NCI-H1436 treated with DMSO at 0.1 percent for 48 hours (cell line): ENCODE data around the gene ANKMY1.

ENCODE experiments used
- DNase-seq: peaks from one replicate; lab custom pipeline; 2025; lab: John Stamatoyannopoulos, UW

ANKMY1 gene, protein sequence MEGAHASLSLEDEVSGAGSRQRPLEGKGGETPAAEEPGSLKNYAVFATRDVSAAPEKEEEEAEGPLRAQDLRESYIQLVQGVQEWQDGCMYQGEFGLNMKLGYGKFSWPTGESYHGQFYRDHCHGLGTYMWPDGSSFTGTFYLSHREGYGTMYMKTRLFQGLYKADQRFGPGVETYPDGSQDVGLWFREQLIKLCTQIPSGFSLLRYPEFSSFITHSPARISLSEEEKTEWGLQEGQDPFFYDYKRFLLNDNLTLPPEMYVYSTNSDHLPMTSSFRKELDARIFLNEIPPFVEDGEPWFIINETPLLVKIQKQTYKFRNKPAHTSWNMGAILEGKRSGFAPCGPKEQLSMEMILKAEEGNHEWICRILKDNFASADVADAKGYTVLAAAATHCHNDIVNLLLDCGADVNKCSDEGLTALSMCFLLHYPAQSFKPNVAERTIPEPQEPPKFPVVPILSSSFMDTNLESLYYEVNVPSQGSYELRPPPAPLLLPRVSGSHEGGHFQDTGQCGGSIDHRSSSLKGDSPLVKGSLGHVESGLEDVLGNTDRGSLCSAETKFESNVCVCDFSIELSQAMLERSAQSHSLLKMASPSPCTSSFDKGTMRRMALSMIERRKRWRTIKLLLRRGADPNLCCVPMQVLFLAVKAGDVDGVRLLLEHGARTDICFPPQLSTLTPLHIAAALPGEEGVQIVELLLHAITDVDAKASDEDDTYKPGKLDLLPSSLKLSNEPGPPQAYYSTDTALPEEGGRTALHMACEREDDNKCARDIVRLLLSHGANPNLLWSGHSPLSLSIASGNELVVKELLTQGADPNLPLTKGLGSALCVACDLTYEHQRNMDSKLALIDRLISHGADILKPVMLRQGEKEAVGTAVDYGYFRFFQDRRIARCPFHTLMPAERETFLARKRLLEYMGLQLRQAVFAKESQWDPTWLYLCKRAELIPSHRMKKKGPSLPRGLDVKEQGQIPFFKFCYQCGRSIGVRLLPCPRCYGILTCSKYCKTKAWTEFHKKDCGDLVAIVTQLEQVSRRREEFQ

DNA sequence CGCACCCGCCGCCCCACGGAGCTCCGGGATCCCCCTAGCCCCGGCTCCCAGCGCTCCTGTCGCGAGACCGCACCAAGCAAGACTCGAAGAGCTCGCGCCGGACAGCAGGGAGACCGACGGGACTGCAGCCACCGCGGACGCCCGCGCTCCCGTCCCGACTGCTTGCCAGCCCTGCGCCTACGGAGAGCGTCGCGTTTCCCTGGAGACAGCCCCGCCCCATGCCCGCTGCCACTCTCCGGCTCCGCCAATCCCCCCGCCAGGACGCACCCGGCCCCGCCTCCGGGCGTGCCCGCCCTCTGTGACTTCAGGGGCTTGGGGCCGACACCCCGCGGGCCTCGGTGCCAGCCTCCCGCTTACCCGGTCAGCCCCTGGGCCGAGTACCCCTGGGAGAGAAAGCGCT lies at the start of gene ANKMY1:
ANKMY1 (minus strand) TSS at position 181 of the 400 bp plus-strand sequence. CDS start 653 bp downstream, outside the sequence.
- DNase-seq, result no peak

DNA sequence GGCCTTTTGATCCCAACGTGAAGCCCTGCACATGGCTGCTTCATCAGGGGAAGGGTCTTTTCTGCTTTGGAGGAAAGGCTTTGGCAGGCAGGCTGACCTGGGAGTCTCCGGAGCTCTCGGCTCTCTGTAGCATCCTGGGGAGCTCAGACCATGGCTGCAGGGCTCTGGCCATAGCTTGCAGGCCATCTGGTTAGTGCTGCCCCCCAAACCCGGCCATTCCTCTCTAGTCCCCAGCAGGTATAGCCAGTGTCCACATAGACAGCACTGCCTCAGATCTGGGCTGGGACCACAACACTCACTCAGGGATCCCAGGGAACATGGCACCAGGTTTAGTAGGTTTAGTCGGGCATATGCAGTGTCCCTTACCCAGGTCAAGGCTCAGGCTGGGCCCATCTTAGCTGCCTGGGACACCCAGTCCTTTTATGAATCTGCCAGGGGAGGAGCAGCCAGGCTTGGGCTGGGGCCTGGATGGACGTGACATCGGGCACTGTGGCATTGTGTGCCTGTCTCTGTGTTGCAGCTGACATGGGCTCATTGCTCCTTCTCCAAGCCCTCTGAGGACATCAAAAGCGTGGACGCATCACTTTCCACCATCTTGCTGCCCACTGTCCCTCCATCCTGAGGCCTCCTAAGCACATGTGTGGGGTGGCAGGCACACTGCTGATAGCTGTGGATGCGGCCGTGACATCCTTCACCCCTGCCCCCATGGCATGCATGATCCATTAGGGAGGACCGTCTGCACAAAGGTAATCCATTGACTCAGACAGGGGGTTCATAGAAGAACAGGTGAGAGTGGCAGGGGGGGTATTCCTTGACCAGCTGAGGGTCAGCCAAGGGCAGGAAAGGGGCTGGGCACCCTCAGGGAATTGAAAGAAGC lies 48.3 kb upstream of the ANKMY1 start:
- DNase-seq, result no peak

DNA sequence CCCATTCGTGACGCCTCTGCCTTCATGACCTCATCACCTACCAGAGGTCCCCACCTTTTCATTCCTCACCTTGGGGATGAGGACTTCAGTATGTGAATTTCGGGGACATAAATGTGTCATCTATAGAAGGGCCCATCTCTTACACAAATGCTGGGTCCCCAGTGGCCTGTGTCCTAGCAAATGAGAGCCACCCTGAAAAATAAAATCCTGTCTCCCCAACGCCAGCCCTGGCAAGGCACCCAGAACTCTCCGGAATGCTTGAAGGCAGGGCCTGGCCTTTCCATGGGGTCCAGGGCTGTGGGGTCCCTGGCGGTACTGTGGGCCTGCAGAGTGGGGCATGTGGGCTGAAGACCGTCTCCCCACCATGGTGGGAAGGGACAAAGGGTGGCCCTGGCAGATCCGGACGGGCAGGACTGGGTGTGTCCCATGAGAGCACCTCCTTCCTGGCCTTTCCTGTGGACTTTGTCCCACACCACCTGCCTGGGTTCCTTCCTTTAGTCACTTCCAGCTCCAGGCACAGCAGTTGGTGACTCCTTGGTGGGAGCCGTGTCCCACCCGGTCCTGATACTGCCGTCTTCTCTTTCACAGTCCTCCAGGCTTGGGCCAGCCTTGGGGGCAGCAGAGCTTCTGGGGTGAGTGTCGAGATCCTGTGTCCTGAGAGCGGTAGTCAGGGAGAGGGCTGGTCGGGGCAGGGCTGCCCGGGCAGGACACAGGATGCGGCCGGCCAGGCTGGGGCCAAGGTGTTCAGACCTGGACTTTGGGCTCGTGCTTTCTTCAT lies 47.3 kb upstream of the ANKMY1 start:
- no peak for DNase-seq

DNA sequence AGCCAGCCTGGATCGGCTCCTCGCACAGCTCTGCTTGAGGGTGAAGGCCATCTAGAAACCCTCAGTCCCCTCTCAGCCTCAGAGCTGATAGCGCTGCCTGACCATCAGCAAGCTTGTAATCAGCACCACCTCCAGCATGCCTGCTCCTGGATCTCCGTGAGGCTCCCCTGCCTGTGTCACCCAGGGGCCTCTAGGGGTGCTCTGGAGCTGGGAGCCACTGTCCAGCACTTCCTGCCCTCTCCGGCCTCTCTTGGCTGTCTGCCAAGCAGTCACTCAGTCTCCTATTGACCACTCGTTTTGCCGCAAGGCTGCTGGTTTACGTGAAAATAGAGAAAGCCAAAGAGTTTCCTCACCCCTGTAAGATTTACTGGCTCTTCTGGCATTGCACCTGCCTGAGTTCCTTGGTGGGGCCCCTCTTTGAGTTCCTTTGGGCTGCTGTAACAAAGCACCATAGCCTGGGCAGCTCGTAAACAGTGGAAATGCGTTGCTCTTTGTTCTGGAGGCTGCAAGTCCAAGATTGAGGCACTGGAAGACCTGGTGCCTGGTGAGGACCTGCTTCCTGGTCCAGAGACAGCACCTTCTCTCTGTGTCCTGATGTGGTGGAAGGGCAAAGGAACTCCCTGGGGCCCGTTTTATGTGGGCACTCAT lies 46.6 kb upstream of the ANKMY1 start:
- DNase-seq, result no peak

DNA sequence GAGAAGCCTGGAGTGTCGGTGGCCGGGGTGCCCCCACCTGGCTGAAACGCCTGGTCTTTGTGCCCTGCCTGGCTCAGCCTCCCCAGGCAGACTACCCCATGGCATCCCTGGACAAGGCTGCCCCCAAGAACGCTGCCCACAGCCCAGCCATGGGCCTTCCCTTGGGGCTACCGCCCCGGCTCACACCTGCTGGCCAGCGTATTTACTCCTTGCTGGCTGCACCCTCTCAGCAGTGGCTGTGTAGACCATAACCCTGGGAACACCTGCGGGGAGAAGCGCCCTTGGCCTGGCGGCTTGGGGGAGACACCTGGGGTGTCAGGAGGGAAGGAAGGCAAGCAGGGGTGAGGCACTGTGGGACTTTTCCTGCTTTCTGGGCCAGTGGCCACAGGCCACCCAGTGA lies 46.1 kb upstream of the ANKMY1 start:
- DNase-seq, result no peak

DNA sequence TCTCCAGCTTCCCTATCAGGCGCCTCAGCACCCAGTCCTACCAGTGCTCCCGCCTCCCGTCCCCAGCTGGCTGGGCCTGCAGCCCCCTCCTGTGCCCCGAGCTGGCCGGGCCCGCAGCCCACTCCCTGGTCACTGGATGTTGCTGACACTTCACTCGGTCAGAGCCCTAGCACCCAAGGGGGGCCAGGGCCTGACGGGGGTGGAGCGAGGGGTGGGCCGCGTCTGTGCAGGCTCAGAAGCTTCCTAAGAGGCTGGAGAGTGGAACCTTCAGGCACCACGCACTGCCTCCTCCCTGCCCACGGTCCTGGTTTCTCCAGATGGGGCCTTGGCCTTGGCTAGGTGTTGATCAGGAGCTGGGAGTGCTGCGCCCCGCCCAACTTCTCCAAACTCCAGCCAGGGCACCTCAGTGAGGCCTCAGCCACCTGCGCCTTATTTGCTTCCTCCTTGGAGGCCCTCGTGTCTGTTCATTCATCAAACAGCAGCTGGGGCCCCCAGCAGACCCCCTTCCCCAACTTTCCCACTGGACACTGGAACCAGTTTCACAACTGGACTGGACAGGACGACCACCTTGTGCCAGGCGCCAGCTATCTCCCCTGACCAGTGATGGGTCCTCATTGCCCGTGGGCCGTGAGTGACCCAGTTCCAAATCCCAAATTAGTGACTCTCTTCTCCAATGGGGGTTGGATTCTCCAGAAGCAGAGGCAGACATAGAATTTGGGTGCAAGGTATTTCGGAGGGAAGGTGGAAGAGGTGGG lies 45.5 kb upstream of the ANKMY1 start:
- DNase-seq, result no peak

DNA sequence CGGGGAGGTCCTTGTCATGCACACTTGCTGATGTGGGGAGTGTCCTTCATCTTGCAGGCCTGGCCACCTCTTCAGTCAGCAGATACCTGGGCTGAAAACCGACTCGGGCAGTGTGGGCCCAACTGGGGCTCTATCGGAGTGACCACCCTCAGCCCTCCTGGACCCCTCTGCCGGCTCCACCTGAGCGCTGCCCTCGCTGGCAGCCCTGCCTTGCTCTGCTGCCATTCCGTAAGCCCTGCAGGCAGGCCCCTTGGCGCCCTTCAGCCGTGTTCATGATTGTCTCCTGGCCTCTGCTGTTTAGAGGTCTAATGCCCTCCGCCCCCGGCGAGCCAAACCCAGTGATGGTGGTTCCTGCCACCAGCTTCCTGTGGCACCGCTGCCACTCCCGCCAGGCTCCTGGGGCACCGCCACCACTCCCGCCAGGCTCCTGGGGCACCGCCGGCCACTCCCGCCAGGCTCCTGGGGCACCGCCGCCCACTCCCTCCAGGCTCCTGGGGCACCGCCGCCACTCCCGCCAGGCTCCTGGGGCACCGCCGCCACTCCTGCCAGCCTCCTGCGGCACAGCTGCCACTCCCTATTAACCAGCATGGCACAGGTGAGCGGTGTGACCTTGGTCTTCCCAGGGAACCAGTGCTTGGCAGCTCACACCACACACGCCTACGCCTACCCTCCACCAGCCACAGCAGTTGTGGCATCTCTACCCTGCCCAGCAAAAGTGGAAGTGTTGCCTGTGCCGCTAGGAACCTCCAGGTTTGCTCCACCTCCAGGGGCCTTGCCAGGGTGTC lies 44.7 kb upstream of the ANKMY1 start:
- no peak for DNase-seq

DNA sequence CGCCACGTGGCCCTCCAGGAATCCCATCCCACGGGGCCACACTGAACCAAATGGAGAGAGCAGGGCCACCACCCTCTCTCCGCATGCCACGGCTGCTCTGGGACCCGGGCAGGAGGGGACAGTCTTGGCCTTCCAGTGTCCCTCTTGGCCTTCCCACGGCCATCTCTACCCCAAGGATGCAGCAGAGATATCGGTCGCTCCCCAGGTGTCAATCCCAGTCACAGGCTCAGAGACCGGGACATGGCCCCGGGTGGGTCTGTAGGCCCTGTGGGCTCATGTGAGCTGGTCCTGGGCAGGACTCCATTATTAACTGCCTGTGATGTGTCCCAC lies 44.0 kb upstream of the ANKMY1 start:
- DNase-seq, result no peak

DNA sequence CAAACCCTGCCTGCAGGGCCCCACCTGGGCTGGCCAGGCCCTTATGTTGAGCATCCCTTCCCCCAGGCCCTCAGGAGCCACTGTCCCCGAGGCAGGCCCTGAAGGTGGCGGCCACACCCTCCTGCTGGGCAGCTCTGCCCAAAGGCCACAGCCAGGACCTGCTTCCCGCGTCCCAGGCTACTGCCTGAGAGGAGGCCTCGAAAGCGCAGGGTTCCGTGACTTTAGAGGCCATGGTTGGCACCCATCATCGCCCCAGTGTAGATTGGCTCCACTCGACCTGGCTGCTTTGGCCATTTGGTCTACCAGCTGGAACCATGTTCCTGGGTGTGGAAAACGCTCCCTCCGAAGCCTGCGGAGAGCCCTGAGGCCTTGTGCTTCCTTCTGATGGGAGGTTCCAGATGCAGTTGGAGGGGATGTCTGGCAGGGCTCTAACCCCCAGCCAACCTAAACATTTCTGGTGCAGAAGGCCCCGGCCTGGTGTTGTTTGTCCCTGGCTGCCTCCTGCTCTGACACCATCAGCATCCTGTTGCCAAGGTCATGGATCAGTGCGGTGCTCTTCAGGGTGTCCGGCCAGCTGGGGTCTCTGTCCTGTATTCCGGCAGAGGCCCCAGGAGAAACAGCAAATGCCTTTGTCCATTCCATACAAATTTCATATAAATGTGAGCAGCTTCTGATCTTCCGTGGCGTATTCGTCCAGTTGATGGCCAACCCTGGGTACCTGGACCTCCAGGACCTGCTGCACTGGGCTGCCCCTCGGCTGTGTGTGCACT lies 43.5 kb upstream of the ANKMY1 start:
- no peak for DNase-seq

DNA sequence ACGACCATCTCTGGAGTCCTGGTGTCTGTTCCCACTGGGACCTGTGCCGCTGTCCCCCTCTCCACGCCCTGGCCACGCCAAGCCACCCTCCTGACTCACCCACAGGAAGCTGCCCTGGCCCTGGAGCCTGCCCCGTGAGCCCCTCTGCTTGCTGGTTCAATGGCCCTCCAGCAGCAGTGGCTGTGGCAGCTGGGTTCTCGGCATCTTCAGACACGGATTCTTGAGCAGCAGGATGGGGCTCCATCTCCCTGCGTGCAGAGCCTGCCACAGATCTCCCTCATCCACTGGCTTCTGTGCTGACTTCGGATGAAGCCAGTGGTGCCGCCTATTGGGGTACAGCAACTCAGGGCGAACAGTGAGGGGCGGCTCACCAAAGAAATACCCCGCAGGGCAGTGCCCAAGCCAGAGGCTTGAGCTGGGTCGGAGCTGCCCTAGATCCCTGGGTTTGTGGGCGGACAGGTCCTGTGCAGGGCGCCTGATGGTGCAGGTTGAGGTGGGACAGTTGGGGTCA lies 42.7 kb upstream of the ANKMY1 start:
- DNase-seq, result no peak

DNA sequence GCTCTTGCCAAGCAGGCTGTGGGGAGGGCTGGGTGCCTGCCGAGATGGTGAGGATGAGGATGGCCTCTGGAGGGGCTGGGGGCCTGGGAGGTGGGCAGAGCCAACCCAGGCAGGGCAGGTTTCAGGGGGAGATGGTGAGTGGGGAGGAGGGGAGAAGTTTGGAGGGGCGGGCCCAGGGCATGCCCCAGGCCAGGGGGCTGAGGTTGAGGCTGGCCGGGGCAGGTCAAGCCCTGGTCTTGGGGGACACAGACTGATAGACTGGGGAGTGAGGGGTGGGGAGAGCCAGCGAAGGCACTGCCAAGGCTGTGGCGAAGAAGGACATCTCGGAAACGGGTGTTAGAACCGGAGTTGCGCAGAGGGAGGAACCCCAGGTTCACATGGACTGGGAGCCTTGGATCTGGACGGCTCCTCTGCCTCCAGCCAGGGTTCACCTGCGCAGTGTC lies 41.4 kb upstream of the ANKMY1 start:
- DNase-seq, result no peak

DNA sequence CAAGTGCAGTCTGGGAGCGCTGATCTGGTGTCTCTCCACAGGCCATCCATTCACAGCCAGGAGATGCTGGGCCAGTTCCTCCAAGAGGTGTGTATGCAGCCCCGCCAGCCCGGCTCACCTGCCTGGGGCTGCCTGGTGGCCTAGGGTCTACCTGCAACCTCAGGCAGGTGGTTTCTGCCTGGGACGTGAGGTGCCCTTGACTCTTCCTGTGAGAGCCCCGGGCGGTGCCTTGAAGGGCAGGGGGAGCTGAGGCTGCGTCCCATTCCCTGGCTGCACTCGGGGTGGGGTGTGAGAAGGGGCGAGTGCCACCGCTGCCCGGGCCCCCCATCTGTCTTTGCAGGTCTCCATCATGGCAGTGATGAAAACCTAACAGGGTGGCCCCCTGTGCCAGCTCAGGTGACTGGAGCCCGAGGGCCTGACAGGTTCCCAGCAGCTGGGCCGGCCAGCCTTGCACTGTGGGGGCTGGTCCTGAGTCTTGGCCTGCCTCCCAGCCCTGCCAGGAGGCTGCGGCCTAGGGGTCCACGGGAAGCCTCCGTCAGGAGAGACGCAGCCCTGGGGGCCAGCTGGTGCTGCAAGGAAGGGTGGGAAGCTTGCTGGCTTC lies 40.6 kb upstream of the ANKMY1 start:
- DNase-seq, result no peak

DNA sequence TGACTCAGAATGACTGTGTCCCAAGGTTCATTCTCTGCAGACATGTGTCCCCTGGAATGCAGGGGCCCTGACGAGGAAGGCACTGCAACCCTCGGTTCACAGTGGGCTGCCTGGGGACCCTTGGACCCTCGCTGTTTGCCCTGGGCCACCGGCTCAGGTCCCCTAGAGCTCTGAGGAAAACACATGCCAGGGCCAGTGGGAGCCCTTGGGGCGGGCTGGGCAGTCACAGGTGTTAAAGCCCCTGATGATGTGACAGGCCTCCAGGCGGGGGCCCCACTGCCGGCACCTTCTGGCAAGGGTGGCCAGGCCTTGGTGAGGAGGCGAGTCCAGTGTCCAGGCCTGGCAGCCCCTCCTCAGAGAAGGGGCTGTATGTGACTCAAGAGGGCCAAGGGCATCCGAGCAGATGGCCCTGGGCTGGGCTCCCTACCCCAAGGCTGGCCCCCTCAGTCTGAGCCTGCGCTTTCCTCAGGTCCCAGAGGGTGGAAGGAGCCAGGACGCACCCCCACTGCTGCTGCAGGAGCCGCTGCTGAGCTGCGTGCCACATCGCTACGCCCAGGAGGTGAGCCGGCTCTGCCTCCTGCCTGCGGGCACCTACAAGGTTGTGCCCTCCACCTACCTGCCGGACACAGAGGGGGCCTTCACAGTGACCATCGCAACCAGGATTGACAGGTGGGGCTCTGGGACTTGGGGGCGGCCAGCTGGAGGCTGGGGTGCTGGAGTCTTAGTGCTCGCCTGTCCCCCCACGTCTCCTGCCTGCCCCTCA lies 39.8 kb upstream of the ANKMY1 start:
- no peak for DNase-seq

DNA sequence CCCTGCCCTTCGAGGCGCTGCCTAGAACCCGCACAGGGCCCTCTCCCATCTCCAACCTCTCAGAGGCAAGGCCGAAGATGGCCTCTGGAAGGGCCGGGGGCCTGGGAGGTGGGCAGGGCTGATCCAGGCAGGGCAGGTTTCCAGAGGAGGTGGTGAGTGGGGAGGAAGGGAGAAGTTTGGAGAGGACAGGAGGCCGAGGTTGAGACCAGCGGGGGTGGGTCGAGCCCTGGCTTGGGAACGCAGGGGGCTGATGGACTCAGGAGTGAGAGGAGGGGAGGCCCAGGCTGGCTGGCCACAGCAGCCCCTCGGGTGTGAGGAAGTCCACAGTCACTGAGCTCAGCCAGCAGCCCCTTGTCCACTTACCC lies 39.2 kb upstream of the ANKMY1 start:
- no peak for DNase-seq

DNA sequence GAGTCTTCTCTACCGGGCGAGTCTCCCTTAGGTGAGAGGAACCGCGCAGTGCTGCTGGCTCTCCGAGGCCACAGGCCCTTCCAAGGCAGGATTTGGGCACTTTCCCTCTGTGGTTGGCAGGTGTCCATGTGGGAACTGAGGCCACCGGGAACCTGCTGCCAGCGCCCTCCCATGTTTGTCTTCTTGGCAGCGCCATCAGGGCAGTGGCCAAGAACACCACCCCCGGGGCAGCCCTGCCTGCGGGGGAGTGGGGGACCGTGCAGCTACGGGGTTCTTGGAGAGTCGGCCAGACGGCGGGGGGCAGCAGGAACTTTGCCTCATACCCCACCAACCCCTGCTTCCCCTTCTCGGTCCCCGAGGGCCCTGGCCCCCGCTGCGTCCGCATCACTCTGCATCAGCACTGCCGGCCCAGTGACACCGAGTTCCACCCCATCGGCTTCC lies 38.7 kb upstream of the ANKMY1 start:
- DNase-seq, result no peak

DNA sequence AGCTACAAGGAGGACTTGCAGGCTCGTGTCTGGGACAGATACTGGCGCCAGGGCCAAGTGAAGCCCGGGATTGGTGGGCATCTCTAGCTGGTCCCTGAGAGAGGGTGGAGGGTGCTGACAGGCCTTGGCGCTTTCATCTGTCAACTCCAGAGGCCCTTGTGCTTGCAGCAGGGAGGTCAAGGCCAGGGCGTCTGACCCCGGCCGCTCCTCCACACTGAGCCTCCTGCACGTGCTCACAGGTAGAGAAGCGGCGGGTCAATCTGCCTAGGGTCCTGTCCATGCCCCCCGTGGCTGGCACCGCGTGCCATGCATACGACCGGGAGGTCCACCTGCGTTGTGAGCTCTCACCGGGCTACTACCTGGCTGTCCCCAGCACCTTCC lies 38.3 kb upstream of the ANKMY1 start:
- no peak for DNase-seq
